ENCODE measurements around the gene AGAP3. TPM values are rescaled to one million over a fixed set of nuclear protein-coding genes. Genes with fewer than 3 reads are reported as not detected.

Gene AGAP3
- total and polyA plus RNA-seq, 2 experiments from 2014 or later, result 10.3 to 43.3 TPM

- WGBS, 2 experiments (ENCODE audit: low coverage in 1 of 2, low lambda C conversion rate in 2 of 2, missing lambda C conversion rate in 2 of 2), result 38% methylated on average over 36 to 41 of the region's 42 CpGs
- H3K4me2 ChIP-seq (ENCODE audit: unreplicated experiment), result peak overlapping the region; percentile 87
- H3K79me2 ChIP-seq (ENCODE audit: insufficient read depth), result peaks cover 50% of the 10 kb centered on the region
- H3K4me1 ChIP-seq (ENCODE audit: insufficient read depth), result peaks cover 17% of the 10 kb centered on the region
- H3K4me3 ChIP-seq, result peak overlapping the region; percentile 91
- H3K9me3 ChIP-seq (ENCODE audit: low read depth), result no peaks in the 10 kb centered on the region
- no peaks in the 10 kb centered on the region for H3K27me3 ChIP-seq (replicated peaks; ENCODE audit: insufficient read depth)
- H3K27ac ChIP-seq, result peak overlapping the region; percentile 89
- peaks cover 24% of the 10 kb centered on the region for H3F3A ChIP-seq (ENCODE audit: insufficient read depth)
- H3K9me2 ChIP-seq (ENCODE audit: insufficient read depth), result no peaks in the 10 kb centered on the region
- no peak for DNase-seq
- H3K36me3 ChIP-seq (ENCODE audit: low read depth), result no peaks in the 10 kb centered on the region
- H2AFZ ChIP-seq, result peak overlapping the region; percentile 84
- H4K20me1 ChIP-seq (ENCODE audit: insufficient read depth), result no peaks in the 10 kb centered on the region
- H3K9ac ChIP-seq, result peak overlapping the region; percentile 96
- in situ Hi-C loops (cut with MboI), result no loop called here
- TF ChIP-seq EZH2 (IDR thresholded peaks at IDR 0.05; ENCODE audit: insufficient read depth, poor library complexity, severe bottlenecking), result no peak
- TF ChIP-seq EZH2phosphoT487 (IDR thresholded peaks at IDR 0.05; ENCODE audit: insufficient read depth, low read depth), result no peak
These were observed 3.9 kb upstream of the AGAP3 start for GRCh38 chr7:151082141-151083070.

- Histone ChIP-seq H3F3A (ENCODE audit: insufficient read depth) (peaks cover 22% of the 10 kb centered on the region), H3K4me1 (ENCODE audit: insufficient read depth) (peaks cover 22% of the 10 kb centered on the region), H2AFZ (peak within 1 kb of the TSS; percentile 84), H3K9ac (peak within 1 kb of the TSS; percentile 96), H3K9me2 (ENCODE audit: insufficient read depth) (no peaks in the 10 kb centered on the region), H3K36me3 (ENCODE audit: low read depth) (no peaks in the 10 kb centered on the region), H3K79me2 (ENCODE audit: insufficient read depth) (peaks cover 52% of the 10 kb centered on the region), H3K27me3 (replicated peaks; ENCODE audit: insufficient read depth) (no peaks in the 10 kb centered on the region), H3K4me3 (peak within 1 kb of the TSS; percentile 91), H3K4me2 (ENCODE audit: unreplicated experiment) (peak within 1 kb of the TSS; percentile 87), H3K27ac (peak within 1 kb of the TSS; percentile 63), H4K20me1 (ENCODE audit: insufficient read depth) (no peaks in the 10 kb centered on the region), H3K9me3 (ENCODE audit: low read depth) (no peaks in the 10 kb centered on the region)
- no peak for TF ChIP-seq EZH2 (IDR thresholded peaks at IDR 0.05; ENCODE audit: insufficient read depth, poor library complexity, severe bottlenecking)
- TF ChIP-seq EZH2phosphoT487 (IDR thresholded peaks at IDR 0.05; ENCODE audit: insufficient read depth, low read depth), result no peak
- in situ Hi-C loops (cut with MboI), result no loop called here
- 1 to 2% methylated on average over 22 to 67 of the region's 69 CpGs for WGBS, 2 experiments (ENCODE audit: low coverage in 1 of 2, low lambda C conversion rate in 2 of 2, missing lambda C conversion rate in 2 of 2)
- DNase-seq, result peak; percentile 82
These were observed 3.0 kb upstream of the AGAP3 start, which contains the start of gene TMUB1 for GRCh38 chr7:151083071-151083823. TMUB1 (minus strand) TSS chr7:151083493; CDS start chr7:151082563, 930 bp downstream.

DNA sequence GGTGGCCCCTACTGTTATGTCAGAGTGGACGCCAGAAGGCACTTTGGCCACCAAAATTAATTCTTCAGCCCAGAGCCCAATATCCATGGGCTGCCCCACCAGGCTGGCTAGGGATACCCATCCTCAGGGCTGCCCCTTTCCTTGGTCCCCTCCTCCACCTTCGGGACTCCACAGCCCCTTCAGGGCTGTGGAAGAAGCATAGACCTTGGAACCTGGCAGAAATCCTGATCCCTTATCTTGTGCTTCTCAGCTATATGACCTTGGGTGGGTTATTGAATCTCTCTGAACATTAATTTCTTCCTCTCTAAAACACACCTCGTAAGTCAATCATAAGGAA is 2.5 kb upstream of the AGAP3 start:
- no peaks in the 10 kb centered on the region for H3K9me2 ChIP-seq (ENCODE audit: insufficient read depth)
- no peaks in the 10 kb centered on the region for H3K9me3 ChIP-seq (ENCODE audit: low read depth)
- H3K79me2 ChIP-seq (ENCODE audit: insufficient read depth), result peaks cover 52% of the 10 kb centered on the region
- peaks cover 22% of the 10 kb centered on the region for H3K4me1 ChIP-seq (ENCODE audit: insufficient read depth)
- H3K9ac ChIP-seq, result 0 out of 2 replicates have a peak overlapping the region, but pooled peaks have one; percentile 96
- peaks cover 27% of the 10 kb centered on the region for H3F3A ChIP-seq (ENCODE audit: insufficient read depth)
- peak overlapping the region; percentile 87 for H3K4me2 ChIP-seq (ENCODE audit: unreplicated experiment)
- no peaks in the 10 kb centered on the region for H4K20me1 ChIP-seq (ENCODE audit: insufficient read depth)
- peak overlapping the region; percentile 84 for H2AFZ ChIP-seq
- TF ChIP-seq EZH2 (IDR thresholded peaks at IDR 0.05; ENCODE audit: insufficient read depth, poor library complexity, severe bottlenecking) (no peak), EZH2phosphoT487 (IDR thresholded peaks at IDR 0.05; ENCODE audit: insufficient read depth, low read depth) (no peak)
- no peaks in the 10 kb centered on the region for H3K36me3 ChIP-seq (ENCODE audit: low read depth)
- peak overlapping the region; percentile 63; the same call in 1 of the 2 replicates for H3K27ac ChIP-seq
- no peaks in the 10 kb centered on the region for H3K27me3 ChIP-seq (replicated peaks; ENCODE audit: insufficient read depth)
- no peak for DNase-seq
- peak overlapping the region; percentile 91 for H3K4me3 ChIP-seq
- in situ Hi-C loops (cut with MboI), result no loop called here
- 32 to 40% methylated on average over 3 of the region's 3 CpGs for WGBS, 2 experiments (ENCODE audit: low coverage in 1 of 2, low lambda C conversion rate in 2 of 2, missing lambda C conversion rate in 2 of 2)

DNA sequence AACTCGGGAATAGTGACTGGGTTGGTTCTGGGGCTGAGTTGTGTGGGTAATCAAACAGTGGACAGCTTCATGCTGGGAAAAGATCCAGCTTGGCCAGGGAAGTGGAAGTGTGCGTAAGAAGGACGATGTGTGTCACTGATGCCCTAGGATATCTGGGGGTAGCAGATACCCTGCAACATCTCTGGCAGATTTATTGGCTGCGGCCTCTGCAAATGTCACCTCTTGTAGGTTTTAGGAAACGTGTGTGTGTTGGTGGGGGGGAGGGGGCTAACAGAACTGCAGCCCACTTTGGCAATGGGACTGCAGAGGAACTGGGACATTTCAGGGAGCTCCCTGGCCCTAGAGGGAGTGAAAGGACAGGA is 965 bp upstream of the AGAP3 start:
- Histone ChIP-seq H3K27me3 (replicated peaks; ENCODE audit: insufficient read depth) (no peaks in the 10 kb centered on the region), H3F3A (ENCODE audit: insufficient read depth) (peaks cover 37% of the 10 kb centered on the region), H3K79me2 (ENCODE audit: insufficient read depth) (peaks cover 52% of the 10 kb centered on the region), H3K4me1 (ENCODE audit: insufficient read depth) (peaks cover 33% of the 10 kb centered on the region), H2AFZ (peak overlapping the region; percentile 78; the same call in 1 of the 2 replicates), H3K4me3 (no peak overlapping the region), H3K9ac (peak overlapping the region; percentile 73), H3K9me2 (ENCODE audit: insufficient read depth) (no peaks in the 10 kb centered on the region), H3K27ac (peak overlapping the region; percentile 72), H3K36me3 (ENCODE audit: low read depth) (no peaks in the 10 kb centered on the region), H3K9me3 (ENCODE audit: low read depth) (no peaks in the 10 kb centered on the region), H3K4me2 (ENCODE audit: unreplicated experiment) (peak overlapping the region; percentile 72), H4K20me1 (ENCODE audit: insufficient read depth) (no peaks in the 10 kb centered on the region)
- TF ChIP-seq EZH2phosphoT487 (IDR thresholded peaks at IDR 0.05; ENCODE audit: insufficient read depth, low read depth), result no peak
- no peak for TF ChIP-seq EZH2 (IDR thresholded peaks at IDR 0.05; ENCODE audit: insufficient read depth, poor library complexity, severe bottlenecking)
- in situ Hi-C loops (cut with MboI), result no loop called here
- DNase-seq, result no peak
- 48 to 62% methylated on average over 5 of the region's 5 CpGs for WGBS, 2 experiments (ENCODE audit: low coverage in 1 of 2, low lambda C conversion rate in 2 of 2, missing lambda C conversion rate in 2 of 2)

All from GM23248 (cell line).